Measurements from ENCODE around the gene RAD51B.

Gene RAD51B

GRCh38 chr14:68317239-68317638 is 497.7 kb downstream of the RAD51B start:
- WGBS, result 98% methylated on average over 3 of the region's 3 CpGs
- Histone ChIP-seq H3K4me1 (ENCODE audit: insufficient read depth, low read length) (peaks cover 28% of the 10 kb centered on the region), H3K27me3 (ENCODE audit: insufficient read depth, low read length) (no peaks in the 10 kb centered on the region), H3K4me3 (ENCODE audit: low read length) (no peak overlapping the region), H3K9me3 (ENCODE audit: insufficient read depth, low read depth, low read length) (no peaks in the 10 kb centered on the region), H3K27ac (ENCODE audit: low read depth, low read length) (no peak overlapping the region), H3K36me3 (ENCODE audit: insufficient read depth, low read length) (no peaks in the 10 kb centered on the region), H3K9ac (ENCODE audit: low read depth, low read length) (no peak overlapping the region)

- H3K4me3 ChIP-seq (ENCODE audit: low read length), result no peak overlapping the region
- peaks cover 13% of the 10 kb centered on the region for H3K4me1 ChIP-seq (ENCODE audit: insufficient read depth, low read length)
- H3K27me3 ChIP-seq (ENCODE audit: insufficient read depth, low read length), result no peaks in the 10 kb centered on the region
- WGBS, result 67% methylated on average over 2 of the region's 2 CpGs
- no peak overlapping the region for H3K27ac ChIP-seq (ENCODE audit: low read depth, low read length)
- no peaks in the 10 kb centered on the region for H3K9me3 ChIP-seq (ENCODE audit: insufficient read depth, low read depth, low read length)
- no peaks in the 10 kb centered on the region for H3K36me3 ChIP-seq (ENCODE audit: insufficient read depth, low read length)
- no peak overlapping the region for H3K9ac ChIP-seq (ENCODE audit: low read depth, low read length)
Measured at GRCh38 chr14:68318828-68319227, 499.2 kb downstream of the RAD51B start.

- Histone ChIP-seq H3K4me3 (ENCODE audit: low read length) (no peak overlapping the region), H3K4me1 (ENCODE audit: insufficient read depth, low read length) (peaks cover 11% of the 10 kb centered on the region), H3K9me3 (ENCODE audit: insufficient read depth, low read depth, low read length) (no peaks in the 10 kb centered on the region), H3K9ac (ENCODE audit: low read depth, low read length) (no peak overlapping the region), H3K27me3 (ENCODE audit: insufficient read depth, low read length) (no peaks in the 10 kb centered on the region), H3K36me3 (ENCODE audit: insufficient read depth, low read length) (no peaks in the 10 kb centered on the region), H3K27ac (ENCODE audit: low read depth, low read length) (no peak overlapping the region)
- 93% methylated on average over 1 of the region's 1 CpG for WGBS
Measured at GRCh38 chr14:68320495-68320894, 500.9 kb downstream of the RAD51B start.

- WGBS, result 95% methylated on average over 4 of the region's 4 CpGs
- H3K9ac ChIP-seq (ENCODE audit: low read depth, low read length), result no peak overlapping the region
- H3K27me3 ChIP-seq (ENCODE audit: insufficient read depth, low read length), result no peaks in the 10 kb centered on the region
- no peaks in the 10 kb centered on the region for H3K9me3 ChIP-seq (ENCODE audit: insufficient read depth, low read depth, low read length)
- H3K4me3 ChIP-seq (ENCODE audit: low read length), result no peak overlapping the region
- H3K36me3 ChIP-seq (ENCODE audit: insufficient read depth, low read length), result no peaks in the 10 kb centered on the region
- no peak overlapping the region for H3K27ac ChIP-seq (ENCODE audit: low read depth, low read length)
- peaks cover 11% of the 10 kb centered on the region for H3K4me1 ChIP-seq (ENCODE audit: insufficient read depth, low read length)
Measured at GRCh38 chr14:68322940-68323620, 503.5 kb downstream of the RAD51B start.

GRCh38 chr14:68325267-68325807 is 505.8 kb downstream of the RAD51B start:
- 94% methylated on average over 4 of the region's 5 CpGs for WGBS
- no peaks in the 10 kb centered on the region for H3K4me1 ChIP-seq (ENCODE audit: insufficient read depth, low read length)
- no peak overlapping the region for H3K9ac ChIP-seq (ENCODE audit: low read depth, low read length)

GRCh38 chr14:68327231-68327630 is 507.7 kb downstream of the RAD51B start:
- H3K27ac ChIP-seq (ENCODE audit: low read depth, low read length), result no peak overlapping the region
- 100% methylated on average over 3 of the region's 3 CpGs for WGBS
- no peaks in the 10 kb centered on the region for H3K27me3 ChIP-seq (ENCODE audit: insufficient read depth, low read length)
- H3K9ac ChIP-seq (ENCODE audit: low read depth, low read length), result no peak overlapping the region
- H3K36me3 ChIP-seq (ENCODE audit: insufficient read depth, low read length), result no peaks in the 10 kb centered on the region
- H3K4me3 ChIP-seq (ENCODE audit: low read length), result no peak overlapping the region
- H3K9me3 ChIP-seq (ENCODE audit: insufficient read depth, low read depth, low read length), result no peaks in the 10 kb centered on the region
- peaks cover 10% of the 10 kb centered on the region for H3K4me1 ChIP-seq (ENCODE audit: insufficient read depth, low read length)

More at GRCh38 chr14:68325267-68325807, 505.8 kb downstream of the RAD51B start:
- Histone ChIP-seq H3K27ac (ENCODE audit: low read depth, low read length) (no peak overlapping the region), H3K36me3 (ENCODE audit: insufficient read depth, low read length) (no peaks in the 10 kb centered on the region), H3K27me3 (ENCODE audit: insufficient read depth, low read length) (no peaks in the 10 kb centered on the region), H3K4me3 (ENCODE audit: low read length) (no peak overlapping the region), H3K9me3 (ENCODE audit: insufficient read depth, low read depth, low read length) (no peaks in the 10 kb centered on the region)

- H3K9me3 ChIP-seq (ENCODE audit: insufficient read depth, low read depth, low read length), result no peaks in the 10 kb centered on the region
- no peak overlapping the region for H3K4me3 ChIP-seq (ENCODE audit: low read length)
- no peak overlapping the region for H3K27ac ChIP-seq (ENCODE audit: low read depth, low read length)
- H3K27me3 ChIP-seq (ENCODE audit: insufficient read depth, low read length), result no peaks in the 10 kb centered on the region
- no peak overlapping the region for H3K9ac ChIP-seq (ENCODE audit: low read depth, low read length)
- H3K36me3 ChIP-seq (ENCODE audit: insufficient read depth, low read length), result no peaks in the 10 kb centered on the region
- peaks cover 16% of the 10 kb centered on the region for H3K4me1 ChIP-seq (ENCODE audit: insufficient read depth, low read length)
- 96% methylated on average over 3 of the region's 3 CpGs for WGBS
Measured at GRCh38 chr14:68328509-68328908, 508.9 kb downstream of the RAD51B start.

- Histone ChIP-seq H3K4me3 (ENCODE audit: low read length) (no peak overlapping the region), H3K4me1 (ENCODE audit: insufficient read depth, low read length) (peaks cover 18% of the 10 kb centered on the region), H3K36me3 (ENCODE audit: insufficient read depth, low read length) (no peaks in the 10 kb centered on the region), H3K9ac (ENCODE audit: low read depth, low read length) (no peak overlapping the region), H3K27me3 (ENCODE audit: insufficient read depth, low read length) (no peaks in the 10 kb centered on the region), H3K9me3 (ENCODE audit: insufficient read depth, low read depth, low read length) (no peaks in the 10 kb centered on the region), H3K27ac (ENCODE audit: low read depth, low read length) (no peak overlapping the region)
- WGBS, result 90% methylated on average over 2 of the region's 2 CpGs
Measured at GRCh38 chr14:68331426-68331825, 511.8 kb downstream of the RAD51B start.

GRCh38 chr14:68331991-68332390 is 512.4 kb downstream of the RAD51B start:
- H3K4me3 ChIP-seq (ENCODE audit: low read length), result no peak overlapping the region
- no peaks in the 10 kb centered on the region for H3K36me3 ChIP-seq (ENCODE audit: insufficient read depth, low read length)
- no peak overlapping the region for H3K9ac ChIP-seq (ENCODE audit: low read depth, low read length)
- 48% methylated on average over 1 of the region's 1 CpG for WGBS
- H3K27me3 ChIP-seq (ENCODE audit: insufficient read depth, low read length), result no peaks in the 10 kb centered on the region
- H3K27ac ChIP-seq (ENCODE audit: low read depth, low read length), result no peak overlapping the region
- H3K4me1 ChIP-seq (ENCODE audit: insufficient read depth, low read length), result peaks cover 24% of the 10 kb centered on the region
- no peaks in the 10 kb centered on the region for H3K9me3 ChIP-seq (ENCODE audit: insufficient read depth, low read depth, low read length)

- 94% methylated on average over 1 of the region's 2 CpGs for WGBS
Measured at GRCh38 chr14:68333262-68333661, 513.7 kb downstream of the RAD51B start.

GRCh38 chr14:68335312-68335711 is 515.7 kb downstream of the RAD51B start:
- H3K9ac ChIP-seq (ENCODE audit: low read depth, low read length), result no peak overlapping the region
- H3K4me1 ChIP-seq (ENCODE audit: insufficient read depth, low read length), result peaks cover 35% of the 10 kb centered on the region
- no peak overlapping the region for H3K4me3 ChIP-seq (ENCODE audit: low read length)
- H3K27ac ChIP-seq (ENCODE audit: low read depth, low read length), result no peak overlapping the region
- no peaks in the 10 kb centered on the region for H3K27me3 ChIP-seq (ENCODE audit: insufficient read depth, low read length)
- no peaks in the 10 kb centered on the region for H3K36me3 ChIP-seq (ENCODE audit: insufficient read depth, low read length)
- no peaks in the 10 kb centered on the region for H3K9me3 ChIP-seq (ENCODE audit: insufficient read depth, low read depth, low read length)

More at GRCh38 chr14:68333262-68333661, 513.7 kb downstream of the RAD51B start:
- H3K36me3 ChIP-seq (ENCODE audit: insufficient read depth, low read length), result no peaks in the 10 kb centered on the region
- H3K4me1 ChIP-seq (ENCODE audit: insufficient read depth, low read length), result peaks cover 24% of the 10 kb centered on the region
- H3K27ac ChIP-seq (ENCODE audit: low read depth, low read length), result no peak overlapping the region
- no peak overlapping the region for H3K9ac ChIP-seq (ENCODE audit: low read depth, low read length)
- H3K9me3 ChIP-seq (ENCODE audit: insufficient read depth, low read depth, low read length), result no peaks in the 10 kb centered on the region
- no peaks in the 10 kb centered on the region for H3K27me3 ChIP-seq (ENCODE audit: insufficient read depth, low read length)
- no peak overlapping the region for H3K4me3 ChIP-seq (ENCODE audit: low read length)

Data from HUES64 (cell line).